NCI-H2227 (cell line): Measurements from ENCODE around the gene ZNF679.
A peak's percentile ranks its signal among the peaks of the same experiment; 100 is the strongest.
"Not testable (repeated sequence)": the region's sequence is repeated elsewhere in the genome, so short reads cannot be mapped to it uniquely, and the experiment has no call there.

ENCODE experiments used
- DNase-seq: peaks from one replicate; lab custom pipeline; 2025; ENCODE audit not compliant: unreplicated experiment; lab: John Stamatoyannopoulos, UW

Gene ZNF679

GRCh38 chr7:64228174-64228573 is at the start of gene ZNF679:
TSS of gene ZNF679 (plus strand) at chr7:64228474. CDS start at chr7:64249118, 20,644 bp downstream.
- DNase-seq = not testable (repeated sequence)

GRCh38 chr7:64180989-64181388 is 47.3 kb upstream of the ZNF679 start:
- no peak for DNase-seq

- DNase-seq = no peak
Observed at GRCh38 chr7:64181586-64181985, 46.7 kb upstream of the ZNF679 start.

GRCh38 chr7:64182036-64182790 is 46.1 kb upstream of the ZNF679 start:
- no peak for DNase-seq

- DNase-seq = peak; percentile 61
Observed at GRCh38 chr7:64183126-64183742, 45.0 kb upstream of the ZNF679 start.

GRCh38 chr7:64183827-64184372 is 44.4 kb upstream of the ZNF679 start:
- no peak for DNase-seq

- DNase-seq = no peak
Observed at GRCh38 chr7:64184376-64184775, 43.9 kb upstream of the ZNF679 start.

- no peak for DNase-seq
Observed at GRCh38 chr7:64187408-64187807, 40.9 kb upstream of the ZNF679 start.

- DNase-seq = no peak
Observed at GRCh38 chr7:64192148-64192704, 36.0 kb upstream of the ZNF679 start.

GRCh38 chr7:64192775-64193174 is 35.5 kb upstream of the ZNF679 start:
- DNase-seq = no peak

GRCh38 chr7:64206903-64207302 is 21.4 kb upstream of the ZNF679 start, which contains the start of gene ZNF735:
TSS of gene ZNF735 (plus strand) at chr7:64207203. CDS start at chr7:64207203, 0 bp downstream.
- DNase-seq = peak; percentile 14

- DNase-seq = not testable (repeated sequence)
Observed at GRCh38 chr7:64219710-64220298, 8.5 kb upstream of the ZNF679 start.

GRCh38 chr7:64223366-64223765 is 4.9 kb upstream of the ZNF679 start:
- no peak for DNase-seq

GRCh38 chr7:64266341-64266919 is 38.2 kb downstream of the ZNF679 start:
- DNase-seq = no peak

- DNase-seq = no peak
Observed at GRCh38 chr7:64277630-64278029, 49.4 kb downstream of the ZNF679 start.

GRCh38 chr7:64294701-64295420 is 66.6 kb downstream of the ZNF679 start:
- DNase-seq = no peak

GRCh38 chr7:64297418-64297817 is 69.1 kb downstream of the ZNF679 start:
- DNase-seq = not testable (repeated sequence)

GRCh38 chr7:64300641-64301405 is 72.5 kb downstream of the ZNF679 start:
- no peak for DNase-seq

GRCh38 chr7:64307254-64308015 is 79.2 kb downstream of the ZNF679 start:
- DNase-seq = peak; percentile 97
